Dermis blood vessel endothelial cell (primary cell): ENCODE data around the gene SETDB1. TPM values are rescaled to one million over a fixed set of nuclear protein-coding genes. Genes with fewer than 3 reads are reported as not detected.

Source experiments
- DNase-seq: peaks from one replicate; pipeline ENCODE4 v3.0.0; 2010
- total RNA-seq: library from RNA; depleted of rRNA; stranded (reverse); fragments of >200 nt; gene quantifications from 2 replicates; pipeline ENCODE4 v1.2.3, GENCODE V29; 2014

Gene SETDB1
- total RNA-seq, 1 donor from 2014 or later = 38.1 TPM

- DNase-seq = peak; percentile 20
These were observed 5.6 kb downstream of the SETDB1 start for GRCh38 chr1:150931773-150932172.

GRCh38 chr1:150944856-150945255, 18.7 kb downstream of the SETDB1 start:
- DNase-seq = no peak

- no peak for DNase-seq
These were observed 28.5 kb downstream of the SETDB1 start for GRCh38 chr1:150954708-150955107.

- no peak for DNase-seq
These were observed 29.1 kb downstream of the SETDB1 start for GRCh38 chr1:150955280-150955679.

GRCh38 chr1:150957666-150958065, 31.5 kb downstream of the SETDB1 start:
- DNase-seq = no peak

GRCh38 chr1:150960646-150961045, 34.5 kb downstream of the SETDB1 start:
- DNase-seq = no peak

GRCh38 chr1:150961756-150962155, 35.6 kb downstream of the SETDB1 start:
- no peak for DNase-seq

GRCh38 chr1:150963321-150964163, 37.4 kb downstream of the SETDB1 start:
- DNase-seq = no peak

GRCh38 chr1:150964164-150964489, 38.0 kb downstream of the SETDB1 start:
- DNase-seq = no peak

- no peak for DNase-seq
These were observed 39.4 kb downstream of the SETDB1 start for GRCh38 chr1:150965605-150966004.

- no peak for DNase-seq
These were observed 39.8 kb downstream of the SETDB1 start for GRCh38 chr1:150966011-150966410.

GRCh38 chr1:150967936-150968335, 41.8 kb downstream of the SETDB1 start:
- DNase-seq = no peak

GRCh38 chr1:150968491-150968890, 42.3 kb downstream of the SETDB1 start:
- no peak for DNase-seq

GRCh38 chr1:150969626-150970025, 43.5 kb downstream of the SETDB1 start:
- DNase-seq = no peak

GRCh38 chr1:150970808-150971582, 44.8 kb downstream of the SETDB1 start:
- no peak for DNase-seq

- DNase-seq = no peak
These were observed 45.6 kb downstream of the SETDB1 start for GRCh38 chr1:150971583-150972416.

GRCh38 chr1:150972417-150972940, 46.3 kb downstream of the SETDB1 start:
- DNase-seq = no peak

- no peak for DNase-seq
These were observed 47.2 kb downstream of the SETDB1 start for GRCh38 chr1:150973258-150973835.

- DNase-seq = peak; percentile 59
These were observed 47.8 kb downstream of the SETDB1 start for GRCh38 chr1:150973836-150974579.

GRCh38 chr1:150974580-150975478, 48.7 kb downstream of the SETDB1 start, which contains the start of gene CERS2:
CERS2 (minus strand) TSS chr1:150974835; CDS start chr1:150969090, 5,745 bp downstream.
- peak; percentile 87 for DNase-seq
